Neural cell (in vitro differentiated cells): ENCODE results near the gene HS3ST1.

Experiments
- EZH2 ChIP-seq: fragments of 200-600, 300-800 bp; shearing (Covaris generic), sonication (generic); IDR thresholded peaks from 2 replicates; pipeline ENCODE4 v1.6.1; 2014; ENCODE audit warnings: antibody characterized with exemption, low read length, borderline replicate concordance, mild to moderate bottlenecking; ENCODE audit not compliant: insufficient read depth, poor library complexity, severe bottlenecking
- MXI1 ChIP-seq: fragments of 450-650 bp; conservative IDR thresholded peaks from 2 replicates; pipeline ENCODE4 v1.6.1; 2014; ENCODE audit warnings: antibody characterized with exemption, mild to moderate bottlenecking; ENCODE audit not compliant: poor library complexity, severe bottlenecking
- POLR2AphosphoS5 ChIP-seq: IDR thresholded peaks from 2 replicates; pipeline ENCODE4 v1.6.1; 2012
- RAD21 ChIP-seq: fragments of 450-650 bp; conservative IDR thresholded peaks from 2 replicates; pipeline ENCODE4 v1.6.1; 2014; ENCODE audit warnings: antibody characterized with exemption, mild to moderate bottlenecking, moderate library complexity
- SMC3 ChIP-seq: fragments of 450-650 bp; conservative IDR thresholded peaks from 2 replicates; pipeline ENCODE4 v1.6.1; 2014; ENCODE audit warnings: antibody characterized with exemption, mild to moderate bottlenecking, moderate library complexity; ENCODE audit not compliant: poor library complexity
- TAF1 ChIP-seq: IDR thresholded peaks from 2 replicates; pipeline ENCODE4 v1.6.1; 2012; ENCODE audit warnings: low read depth
- TF ChIP-seq, protein P1 (sequence below): fragments of 450-650 bp; IDR thresholded peaks from 2 replicates; pipeline ENCODE4 v1.5.1; 2014; ENCODE audit warnings: antibody characterized with exemption, mild to moderate bottlenecking, moderate library complexity; ENCODE audit not compliant: poor library complexity, severe bottlenecking

GRCh38 chr4:11359591-11359990, 69.1 kb downstream of the HS3ST1 start:
- TF ChIP-seq, protein P1, sequence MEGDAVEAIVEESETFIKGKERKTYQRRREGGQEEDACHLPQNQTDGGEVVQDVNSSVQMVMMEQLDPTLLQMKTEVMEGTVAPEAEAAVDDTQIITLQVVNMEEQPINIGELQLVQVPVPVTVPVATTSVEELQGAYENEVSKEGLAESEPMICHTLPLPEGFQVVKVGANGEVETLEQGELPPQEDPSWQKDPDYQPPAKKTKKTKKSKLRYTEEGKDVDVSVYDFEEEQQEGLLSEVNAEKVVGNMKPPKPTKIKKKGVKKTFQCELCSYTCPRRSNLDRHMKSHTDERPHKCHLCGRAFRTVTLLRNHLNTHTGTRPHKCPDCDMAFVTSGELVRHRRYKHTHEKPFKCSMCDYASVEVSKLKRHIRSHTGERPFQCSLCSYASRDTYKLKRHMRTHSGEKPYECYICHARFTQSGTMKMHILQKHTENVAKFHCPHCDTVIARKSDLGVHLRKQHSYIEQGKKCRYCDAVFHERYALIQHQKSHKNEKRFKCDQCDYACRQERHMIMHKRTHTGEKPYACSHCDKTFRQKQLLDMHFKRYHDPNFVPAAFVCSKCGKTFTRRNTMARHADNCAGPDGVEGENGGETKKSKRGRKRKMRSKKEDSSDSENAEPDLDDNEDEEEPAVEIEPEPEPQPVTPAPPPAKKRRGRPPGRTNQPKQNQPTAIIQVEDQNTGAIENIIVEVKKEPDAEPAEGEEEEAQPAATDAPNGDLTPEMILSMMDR: no peak
- TF ChIP-seq RAD21 (no peak), MXI1 (no peak), SMC3 (no peak), EZH2 (no peak), POLR2AphosphoS5 (no peak), TAF1 (no peak)
